ENCODE data around the gene MAP2K2.

MAP2K2 gene

GRCh38 chr19:4097501-4097900 is 26.4 kb downstream of the MAP2K2 start:
- no peak for DNase-seq (ENCODE audit: low read depth, low spot score)
- TF ChIP-seq CTCF (IDR thresholded peaks at IDR 0.05; ENCODE audit: insufficient read depth, low read length, missing control alignments): no peak
- H3K4me3 ChIP-seq (ENCODE audit: low read depth, low read length): no peak overlapping the region
- POLR2A ChIA-PET: interaction anchor here (0.6 kb wide), 1 partner anchor 122 kb away, joined by 3 read pairs; no protein-coding TSS in a partner anchor
- CTCF ChIA-PET: interaction anchor here (0.9 to 2.0 kb wide), 2 partner anchors 12 to 42 kb away, joined by 3 to 12 read pairs; no protein-coding TSS in a partner anchor

- ChIA-PET POLR2A (no interaction called here), CTCF (no interaction called here)
- no peak overlapping the region for H3K4me3 ChIP-seq (ENCODE audit: low read depth, low read length)
- no peak for DNase-seq (ENCODE audit: low read depth, low spot score)
- no peak for TF ChIP-seq CTCF (IDR thresholded peaks at IDR 0.05; ENCODE audit: insufficient read depth, low read length, missing control alignments)
Observed at GRCh38 chr19:4096049-4096892, 27.7 kb downstream of the MAP2K2 start.

GRCh38 chr19:4095488-4095844 is 28.5 kb downstream of the MAP2K2 start:
- no peak for TF ChIP-seq CTCF (IDR thresholded peaks at IDR 0.05; ENCODE audit: insufficient read depth, low read length, missing control alignments)
- POLR2A ChIA-PET: no interaction called here
- H3K4me3 ChIP-seq (ENCODE audit: low read depth, low read length): no peak overlapping the region
- CTCF ChIA-PET: no interaction called here
- DNase-seq (ENCODE audit: low read depth, low spot score): no peak

DNA sequence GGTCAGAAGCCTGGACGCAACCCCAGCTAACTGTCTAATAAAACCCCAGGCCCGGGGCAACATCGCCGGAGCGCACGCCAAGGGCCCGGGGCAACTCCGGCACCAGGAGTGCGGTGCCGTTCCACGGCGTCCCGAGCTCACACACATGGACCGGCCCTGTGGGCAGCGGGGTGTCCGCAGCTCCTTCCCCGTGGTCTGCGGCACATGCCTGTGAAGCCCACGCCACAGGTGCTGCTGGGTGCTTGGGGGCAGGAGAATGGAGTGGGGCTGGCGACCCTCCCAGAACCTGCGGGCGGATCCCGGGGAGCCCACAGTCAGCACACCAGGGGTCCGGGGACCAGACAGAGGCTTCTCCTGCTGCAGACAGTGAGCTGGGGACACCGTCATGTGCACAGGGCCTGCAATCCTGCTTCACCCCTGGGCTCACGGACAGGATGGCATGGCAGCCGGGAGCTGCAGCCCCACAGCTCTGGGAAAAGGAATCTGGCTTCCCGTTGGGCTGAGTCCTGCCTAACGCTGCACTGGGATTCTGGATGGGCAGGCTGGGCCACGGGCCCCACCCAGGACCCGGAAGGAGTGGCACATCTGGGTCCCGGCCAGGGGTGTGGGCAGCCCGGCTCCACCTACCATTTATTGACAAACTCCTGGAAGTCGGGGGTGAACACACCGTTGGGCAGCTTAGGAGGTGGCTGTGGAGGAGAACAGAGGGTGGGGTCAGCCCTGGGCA is 29.0 kb downstream of the MAP2K2 start:
- POLR2A ChIA-PET: no interaction called here

GRCh38 chr19:4094291-4094690 is 29.6 kb downstream of the MAP2K2 start:
- ChIA-PET CTCF (no interaction called here), POLR2A (no interaction called here)
- no peak for TF ChIP-seq CTCF (IDR thresholded peaks at IDR 0.05; ENCODE audit: insufficient read depth, low read length, missing control alignments)
- H3K4me3 ChIP-seq (ENCODE audit: low read depth, low read length): no peak overlapping the region
- DNase-seq (ENCODE audit: low read depth, low spot score): no peak

More for the DNA sequence above, 29.0 kb downstream of the MAP2K2 start:
- H3K4me3 ChIP-seq (ENCODE audit: low read depth, low read length): no peak overlapping the region
- CTCF ChIA-PET: no interaction called here
- no peak for TF ChIP-seq CTCF (IDR thresholded peaks at IDR 0.05; ENCODE audit: insufficient read depth, low read length, missing control alignments)
- no peak for DNase-seq (ENCODE audit: low read depth, low spot score)

DNA sequence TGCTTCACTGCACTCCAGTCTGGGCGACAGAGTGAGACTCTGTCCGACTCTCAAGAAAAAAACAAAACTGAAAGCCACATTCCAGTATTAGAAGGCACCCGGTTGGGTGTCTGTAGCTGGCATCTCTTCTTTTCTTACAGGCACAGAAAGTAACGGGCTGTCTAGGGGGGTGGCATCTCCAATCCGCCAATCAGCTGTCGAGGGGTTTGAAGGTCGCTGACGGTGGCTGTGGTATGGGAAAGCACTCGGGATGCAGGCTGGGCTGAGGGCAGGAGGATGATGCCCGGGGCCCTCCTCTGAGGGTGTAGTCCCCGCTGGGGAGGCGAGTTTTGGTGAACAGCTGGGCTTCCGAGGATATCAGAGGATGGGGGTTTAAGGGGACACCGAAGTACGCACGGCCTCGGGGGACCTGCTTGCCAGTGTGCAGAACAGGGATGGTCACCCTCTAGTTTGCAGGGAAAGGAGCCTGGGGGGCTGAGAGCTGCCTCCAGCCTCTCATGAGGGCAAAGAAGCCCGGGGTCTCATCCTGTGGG is 30.2 kb downstream of the MAP2K2 start:
- no peak for TF ChIP-seq CTCF (IDR thresholded peaks at IDR 0.05; ENCODE audit: insufficient read depth, low read length, missing control alignments)
- POLR2A ChIA-PET: no interaction called here
- CTCF ChIA-PET: no interaction called here
- no peak for DNase-seq (ENCODE audit: low read depth, low spot score)
- H3K4me3 ChIP-seq (ENCODE audit: low read depth, low read length): no peak overlapping the region
